IMR-90 (cell line): Measurements from ENCODE around the gene TAX1BP1. TPM values are rescaled to one million over a fixed set of nuclear protein-coding genes. Genes with fewer than 3 reads are reported as not detected.

Source experiments
- ATAC-seq: fragments of 200-7000 bp; cut with Tn5 transposase; 2 replicates; pipeline ENCODE4 v1.9.1; 2020; ENCODE audit warnings: low read depth, mild to moderate bottlenecking, moderate library complexity
- BruUV-seq: library from RNA; stranded (reverse); fragments of 400-500 nt; replicated peaks from 2 replicates; lab custom pipeline; 2021; lab: Mats Ljungman, UMichigan
- CTCF ChIA-PET: fragments of 300-600 bp; formaldehyde crosslinking; extraction: SDS; loops from one replicate; lab custom pipeline; 2021; ENCODE audit warnings: antibody characterized with exemption; lab: Yijun Ruan, JAX
- POLR2A ChIA-PET: fragments of 300-600 bp; sonication (Branson Sonifier 250); formaldehyde crosslinking; loops from one replicate; lab custom pipeline; 2022; ENCODE audit warnings: antibody characterized with exemption; ENCODE audit not compliant: unreplicated experiment; lab: Charles Lee
- DNase-seq: peaks from one replicate; pipeline ENCODE4 v3.0.0; 2013
- H2AFZ ChIP-seq: replicated peaks from 2 replicates; pipeline ENCODE3; 2013; ENCODE audit warnings: low read length, mild to moderate bottlenecking; ENCODE audit not compliant: poor library complexity
- H2AK5ac ChIP-seq: 2 replicates; pipeline ENCODE4 v1.6.1; 2013; ENCODE audit warnings: low read depth, low read length, inconsistent platforms
- H2AK9ac ChIP-seq: replicated peaks from 2 replicates; pipeline ENCODE3; 2013; ENCODE audit warnings: mild to moderate bottlenecking, low read depth, low read length, moderate library complexity; ENCODE audit not compliant: poor library complexity
- H2BK120ac ChIP-seq: 2 replicates; pipeline ENCODE4 v1.6.1; 2013; ENCODE audit warnings: low read depth, low read length, inconsistent platforms
- H2BK15ac ChIP-seq: 3 replicates; pipeline ENCODE4 v1.6.1; 2013; ENCODE audit warnings: low read depth, low read length, inconsistent platforms
- H2BK20ac ChIP-seq: 2 replicates; pipeline ENCODE4 v1.6.1; 2013; ENCODE audit warnings: low read depth, mild to moderate bottlenecking, inconsistent platforms, low read length, moderate library complexity
- H2BK5ac ChIP-seq: 2 replicates; pipeline ENCODE4 v1.6.1; 2013; ENCODE audit warnings: mild to moderate bottlenecking, low read depth, low read length, inconsistent platforms; ENCODE audit not compliant: poor library complexity, severe bottlenecking
- H3K14ac ChIP-seq: replicated peaks from 2 replicates; pipeline ENCODE4 v1.6.1; 2013; ENCODE audit warnings: low read depth, low read length, inconsistent platforms
- H3K18ac ChIP-seq: 2 replicates; pipeline ENCODE4 v1.6.1; 2013; ENCODE audit warnings: low read depth, low read length, control low read depth
- H3K23ac ChIP-seq: 2 replicates; pipeline ENCODE4 v1.6.1; 2013; ENCODE audit warnings: low read depth, low read length, inconsistent platforms
- H3K27ac ChIP-seq: 2 replicates; pipeline ENCODE4 v1.5.1; 2013; ENCODE audit warnings: mild to moderate bottlenecking, control low read depth, low read length; ENCODE audit not compliant: insufficient read depth
- H3K27me3 ChIP-seq: 2 replicates; pipeline ENCODE4 v1.6.1; 2013; ENCODE audit warnings: low read length; ENCODE audit not compliant: control insufficient read depth, insufficient read depth
- H3K36me3 ChIP-seq: 2 replicates; pipeline ENCODE4 v1.6.1; 2013; ENCODE audit warnings: low read length, mixed read lengths; ENCODE audit not compliant: control insufficient read depth, insufficient read depth
- H3K4ac ChIP-seq: 2 replicates; pipeline ENCODE4 v1.6.1; 2013; ENCODE audit warnings: low read depth, low read length, inconsistent platforms
- H3K4me1 ChIP-seq: 2 replicates; pipeline ENCODE4 v1.6.1; 2013; ENCODE audit warnings: low read length, mixed read lengths; ENCODE audit not compliant: control insufficient read depth, insufficient read depth
- H3K4me2 ChIP-seq: 2 replicates; pipeline ENCODE4 v1.6.1; 2013; ENCODE audit warnings: low read depth, mild to moderate bottlenecking, control low read depth, low read length, moderate library complexity
- H3K4me3 ChIP-seq: 2 replicates; pipeline ENCODE4 v1.5.1; 2013; ENCODE audit warnings: low read depth, mild to moderate bottlenecking, control low read depth, low read length, moderate library complexity; ENCODE audit not compliant: insufficient read depth
- H3K56ac ChIP-seq: 2 replicates; pipeline ENCODE4 v1.6.1; 2013; ENCODE audit warnings: low read length, inconsistent platforms; ENCODE audit not compliant: insufficient read depth; ENCODE audit errors: extremely low read depth
- H3K79me1 ChIP-seq, 2 experiments: 2 replicates each; pipeline ENCODE4 v1.6.1; 2013; ENCODE audit warnings: low read length in 2 of 2, inconsistent platforms in 1 of 2, low read depth in 1 of 2
- H3K9ac ChIP-seq: 2 replicates; pipeline ENCODE4 v1.6.1; 2013; ENCODE audit warnings: low read depth, low read length, control low read depth
- H3K9me1 ChIP-seq: 2 replicates; pipeline ENCODE4 v1.6.1; 2013; ENCODE audit warnings: low read length, inconsistent platforms; ENCODE audit not compliant: insufficient read depth
- H3K9me3 ChIP-seq: 2 replicates; pipeline ENCODE4 v1.6.1; 2013; ENCODE audit warnings: low read length; ENCODE audit not compliant: control insufficient read depth, insufficient read depth
- H4K20me1 ChIP-seq: 2 replicates; pipeline ENCODE4 v1.6.1; 2013; ENCODE audit warnings: low read length, inconsistent platforms; ENCODE audit not compliant: insufficient read depth
- H4K5ac ChIP-seq: 2 replicates; pipeline ENCODE4 v1.6.1; 2013; ENCODE audit warnings: mild to moderate bottlenecking, low read depth, low read length, control low read depth
- H4K8ac ChIP-seq, 2 experiments: 2 replicates each; pipeline ENCODE4 v1.6.1; 2013; ENCODE audit warnings: low read depth in 2 of 2, low read length in 2 of 2, control low read depth in 1 of 2, inconsistent platforms in 1 of 2
- H4K91ac ChIP-seq: 2 replicates; pipeline ENCODE4 v1.6.1; 2013; ENCODE audit warnings: low read depth, low read length, inconsistent platforms; ENCODE audit not compliant: insufficient read depth
- CTCF ChIP-seq: conservative IDR thresholded peaks from 2 replicates; pipeline ENCODE4 v1.5.1; 2012; ENCODE audit warnings: mild to moderate bottlenecking, low read depth, low read length, improper control_type of control experiment
- RAD21 ChIP-seq: IDR thresholded peaks from 2 replicates; pipeline ENCODE4 v1.6.1; 2012; ENCODE audit warnings: low read length, improper control_type of control experiment
- WGBS, 2 experiments: methylation state at CpG; one replicate each; pipeline versions ENCODE4 v1.1.5 to v1.1.7; 2013; ENCODE audit warnings: missing lambda C conversion rate in 2 of 2; ENCODE audit not compliant: insufficient read length in 1 of 2; ENCODE audit errors: extremely low coverage in 2 of 2; 5-methylcytosine and 5-hydroxymethylcytosine counted together
- dilution Hi-C: fragments of 300-500 bp; cut with HindIII; formaldehyde crosslinking; loops from one replicate; pipeline ENCODE4 v1.14.3; 2018; ENCODE audit warnings: low sequenced_read_pairs; ENCODE audit not compliant: unreplicated experiment
- in situ Hi-C: fragments of 300-500 bp; cut with MboI; formaldehyde crosslinking; loops from 3 replicates; pipeline ENCODE4 v1.14.3; 2019; ENCODE audit warnings: low sequenced_read_pairs, inconsistent platforms, mixed read lengths
- intact Hi-C: fragments of 100-400 bp; cut with micrococcal nuclease; formaldehyde crosslinking; loops from 2 replicates; pipeline ENCODE4 v1.10.0; 2022
- polyA plus RNA-seq, 3 experiments: library from polyadenylated mRNA; depleted of rRNA; stranded (reverse); fragments of >200 nt; gene quantifications; 2 replicates each; pipeline ENCODE4 v1.2.3, GENCODE V29; 2012; ENCODE audit warnings: low replicate concordance in 1 of 3
- total RNA-seq: library from RNA; depleted of rRNA; stranded (reverse); fragments of >200 nt; gene quantifications from 2 replicates; pipeline ENCODE4 v1.2.3, GENCODE V29; 2012

Gene TAX1BP1
- total and polyA plus RNA-seq, 2 of the 4 experiments (the other 2 are of a cell fraction), result 49.0 to 52.7 TPM

GRCh38 chr7:27708485-27708884 is 31.5 kb upstream of the TAX1BP1 start:
- intact Hi-C loops (no loop called here), in situ Hi-C loops (no loop called here), dilution Hi-C loops (no loop called here)
- CTCF ChIA-PET, result no interaction called here
- Histone ChIP-seq H4K91ac (no peak overlapping the region), H2BK120ac (no peak overlapping the region), H3K9ac (no peak overlapping the region), H4K5ac (no peak overlapping the region), H3K27ac (no peak overlapping the region), H3K4me1 (peaks cover 3% of the 10 kb centered on the region; the same call in 1 of the 2 replicates), H3K79me1 (no peaks in the 10 kb centered on the region), H3K56ac (no peak overlapping the region), H3K27me3 (no peaks in the 10 kb centered on the region), H3K9me1 (no peaks in the 10 kb centered on the region), H2BK5ac (no peak overlapping the region), H2AK5ac (no peak overlapping the region), H3K4me2 (no peak overlapping the region), H4K20me1 (no peaks in the 10 kb centered on the region), H4K8ac (no peak overlapping the region), H2BK20ac (no peak overlapping the region), H3K9me3 (peaks cover 2% of the 10 kb centered on the region; the same call in 1 of the 2 replicates), H3K4me3 (no peak overlapping the region), H2AFZ (no peak overlapping the region), H2BK15ac (no peak overlapping the region), H3K4ac (no peak overlapping the region), H3K23ac (no peak overlapping the region), H3K14ac (no peak overlapping the region), H3K18ac (no peak overlapping the region), H2AK9ac (no peak overlapping the region), H3K36me3 (no peaks in the 10 kb centered on the region)
- ATAC-seq, result no peak
- DNase-seq, result no peak
- TF ChIP-seq CTCF (no peak), RAD21 (no peak)
- POLR2A ChIA-PET, result no interaction called here
- no CpG with 5 or more reads among the region's 6 CpGs for WGBS, 2 experiments
- BruUV-seq, result no TSS peak
